Left lobe of liver (tissue), 2 donors: ENCODE results near the gene MYO5A. TPM values are rescaled to one million over a fixed set of nuclear protein-coding genes. Genes with fewer than 3 reads are reported as not detected.
A peak's percentile ranks its signal among the peaks of the same experiment; 100 is the strongest.
"Not testable (repeated sequence)": the region's sequence is repeated elsewhere in the genome, so short reads cannot be mapped to it uniquely, and the experiment has no call there.

Source experiments
- ATAC-seq: fragments of 200-7000 bp; cut with Tn5 transposase; one replicate; pipeline ENCODE4 v1.9.1; 2020; ENCODE audit warnings: mild to moderate bottlenecking, moderate library complexity
- DNase-seq: peaks from one replicate; pipeline ENCODE4 v3.0.0-alpha.2; 2020; ENCODE audit warnings: low spot score
- total RNA-seq: library from RNA; stranded (reverse); gene quantifications from one replicate; pipeline ENCODE4 v1.2.1, GENCODE V29; 2021
- donor health status: DM: no; HTN: no; CAD: no; lungs with moderate emphysema.
- donor health status: DM: no; HTN: yes; CAD: no.

MYO5A gene
- total RNA-seq, 1 donor from 2014 or later = 4.0 TPM

GRCh38 chr15:52466134-52466701 lies 62.5 kb downstream of the MYO5A start:
- peak; percentile 59 for ATAC-seq
- DNase-seq = no peak

DNA sequence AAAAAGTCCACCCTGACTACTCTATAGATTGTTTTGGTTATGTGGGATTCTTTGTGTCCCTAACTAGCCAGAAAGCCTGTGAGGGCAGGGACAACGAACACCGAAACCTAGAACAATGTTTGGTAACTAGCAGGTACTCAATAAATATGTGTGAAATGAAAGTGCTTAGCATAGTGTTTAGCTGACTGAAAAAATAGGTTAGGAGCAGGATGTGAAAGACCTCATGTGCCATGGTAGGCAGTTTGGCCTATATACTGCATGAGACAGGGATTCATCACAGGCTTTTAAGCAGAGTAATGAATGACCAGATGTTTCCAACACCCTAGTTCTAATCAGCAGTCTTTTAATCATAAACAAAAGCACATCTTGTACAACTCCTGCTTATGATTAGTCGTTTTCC lies 64.2 kb downstream of the MYO5A start:
- ATAC-seq = no peak

DNA sequence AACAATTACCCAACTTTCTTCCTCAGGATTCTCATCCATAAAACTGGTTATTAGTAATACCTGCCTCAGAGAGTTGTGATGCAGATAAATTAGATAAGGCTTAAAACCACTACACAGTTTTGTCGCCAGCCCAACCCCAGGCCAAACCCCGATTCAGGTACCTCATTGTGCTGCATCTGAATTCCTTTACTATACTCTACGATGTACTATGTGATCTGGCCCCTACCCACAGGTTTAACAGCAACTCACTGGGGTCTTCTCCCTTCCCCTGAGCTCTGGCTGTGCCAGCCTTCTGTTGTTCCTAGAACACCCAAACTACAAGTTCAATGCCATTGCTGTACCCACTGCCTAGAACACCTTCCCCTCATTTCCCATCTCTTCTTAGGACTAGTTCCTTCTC lies 64.6 kb downstream of the MYO5A start:
- DNase-seq (no peak), ATAC-seq (no peak)

More for the DNA sequence above, 64.2 kb downstream of the MYO5A start:
- no peak for DNase-seq

DNA sequence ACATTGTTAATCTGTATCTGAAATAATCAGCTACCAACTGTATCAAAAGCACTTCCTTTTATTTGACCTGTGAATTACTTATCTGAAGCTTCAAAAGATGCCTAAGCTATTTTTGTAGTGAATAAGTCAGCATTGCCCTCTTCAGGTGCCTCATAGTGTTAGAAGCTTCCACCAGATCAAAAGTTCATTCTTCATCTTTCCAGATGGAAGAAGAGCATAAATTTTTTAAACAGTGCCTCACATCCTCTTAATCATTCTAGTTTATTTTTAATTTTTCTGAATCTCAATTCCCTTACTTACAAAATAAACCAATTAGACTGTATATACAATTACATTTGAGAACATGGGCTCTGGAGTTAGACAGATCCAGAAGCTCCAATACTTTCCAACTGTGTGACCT lies 65.0 kb downstream of the MYO5A start:
- ATAC-seq = no peak

GRCh38 chr15:52462806-52463360 lies 65.8 kb downstream of the MYO5A start:
- DNase-seq (no peak), ATAC-seq (no peak)

More for the DNA sequence above, 65.0 kb downstream of the MYO5A start:
- DNase-seq = no peak

DNA sequence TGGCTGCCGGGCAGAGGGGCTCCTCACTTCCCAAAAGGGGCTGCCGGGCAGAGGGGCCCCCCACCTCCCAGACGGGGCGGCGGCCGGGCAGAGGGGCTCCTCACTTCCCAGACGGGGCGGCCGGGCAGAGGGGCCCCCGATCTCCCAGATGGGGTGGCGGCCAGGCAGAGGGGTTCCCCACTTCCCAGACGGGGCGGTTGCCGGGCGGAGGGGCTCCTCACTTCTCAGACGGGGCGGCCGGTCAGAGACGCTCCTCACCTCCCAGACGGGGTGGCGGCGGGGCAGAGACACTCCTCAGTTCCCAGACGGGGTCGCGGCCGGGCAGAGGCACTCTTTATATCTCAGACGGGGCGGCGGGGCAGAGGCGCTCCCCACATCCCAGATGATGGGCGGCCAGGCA lies 69.0 kb downstream of the MYO5A start:
- ATAC-seq, DNase-seq: not testable (repeated sequence)

GRCh38 chr15:52459265-52459664 lies 69.4 kb downstream of the MYO5A start:
- DNase-seq, ATAC-seq: not testable (repeated sequence)

- ATAC-seq (peak; percentile 48), DNase-seq (no peak)
These were observed 80.4 kb downstream of the MYO5A start for GRCh38 chr15:52448011-52448890.

DNA sequence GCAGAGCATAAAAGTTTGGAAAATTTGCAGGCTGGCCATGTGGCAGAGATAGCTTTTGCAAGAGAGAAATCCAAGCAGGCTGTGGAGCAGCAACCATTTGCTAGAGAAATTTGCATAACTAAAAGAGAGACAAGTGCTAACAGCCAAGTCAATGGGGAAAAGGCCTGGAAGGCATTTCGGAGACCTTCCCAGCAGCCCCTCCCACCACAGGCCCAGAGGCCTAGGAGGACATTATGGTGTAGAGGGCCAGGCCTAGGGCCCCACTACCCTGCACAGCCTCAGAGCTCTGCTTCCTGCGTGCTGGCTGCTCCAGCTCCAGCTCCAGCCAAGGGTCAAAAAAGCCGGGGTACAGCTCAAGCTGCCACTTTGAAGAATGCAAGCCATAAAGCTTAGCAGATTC lies 82.7 kb downstream of the MYO5A start:
- DNase-seq (no peak), ATAC-seq (no peak)

DNA sequence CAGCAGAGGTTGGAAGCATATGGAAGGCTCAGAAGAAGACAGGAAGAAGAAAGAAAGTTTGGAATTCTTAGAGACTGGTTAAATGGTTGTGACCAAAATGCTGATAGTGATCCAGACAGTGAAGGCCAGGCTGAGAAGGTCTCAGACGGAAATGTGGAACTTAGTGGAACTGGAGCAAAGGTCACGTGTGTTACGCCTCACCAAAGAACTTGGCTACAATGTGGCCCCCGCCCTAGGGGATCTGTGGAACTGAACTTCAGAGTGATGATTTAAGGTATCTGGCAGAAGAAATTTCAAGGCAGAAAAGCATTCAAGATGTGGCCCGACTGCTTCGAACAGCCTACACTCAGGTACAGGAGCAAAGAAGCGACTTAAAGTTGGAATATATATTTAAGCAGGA lies 83.1 kb downstream of the MYO5A start:
- DNase-seq (no peak), ATAC-seq (peak; percentile 42)

GRCh38 chr15:52443205-52443604 lies 85.5 kb downstream of the MYO5A start:
- DNase-seq, ATAC-seq: not testable (repeated sequence)

- no peak for ATAC-seq
- no peak for DNase-seq
These were observed 86.8 kb downstream of the MYO5A start for GRCh38 chr15:52441841-52442240.

DNA sequence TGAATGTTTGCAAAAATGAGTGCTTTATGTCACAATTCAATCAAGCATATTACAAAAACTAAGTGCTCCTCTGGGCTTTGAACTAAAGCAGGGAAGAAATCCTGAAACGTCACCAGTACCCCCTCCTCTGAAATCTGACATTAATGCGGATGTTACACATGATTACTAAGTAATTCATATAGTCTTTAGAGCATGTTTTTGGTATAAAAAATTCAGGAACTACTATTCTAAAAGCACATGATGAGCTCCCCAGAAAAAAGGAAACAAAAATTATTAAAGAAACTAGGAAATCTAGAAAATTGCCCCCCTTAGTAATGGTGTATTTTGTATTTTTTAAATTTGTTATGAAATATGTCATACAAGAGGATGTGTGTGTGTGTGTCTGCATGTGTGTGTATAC lies 87.7 kb downstream of the MYO5A start:
- ATAC-seq (no peak), DNase-seq (no peak)

DNA sequence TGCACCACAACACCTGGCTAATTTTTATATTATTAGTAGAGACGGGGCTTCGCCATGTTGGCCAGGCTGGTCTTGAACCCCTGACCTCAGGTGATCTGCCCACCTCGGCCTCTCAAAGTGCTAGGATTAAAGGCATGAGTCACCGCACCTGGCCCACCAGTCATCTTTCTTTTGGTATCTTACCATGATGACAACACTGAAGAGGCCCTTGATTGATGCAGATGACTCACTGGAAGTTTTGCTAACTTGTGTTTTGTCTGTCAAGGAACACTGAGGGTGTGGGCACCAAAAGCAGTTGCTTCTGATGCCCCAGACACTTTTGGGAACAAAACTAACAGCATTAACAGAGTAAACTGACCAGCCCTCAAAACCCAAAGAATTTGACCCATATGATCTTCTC lies 88.3 kb downstream of the MYO5A start:
- no peak for DNase-seq
- no peak for ATAC-seq

DNA sequence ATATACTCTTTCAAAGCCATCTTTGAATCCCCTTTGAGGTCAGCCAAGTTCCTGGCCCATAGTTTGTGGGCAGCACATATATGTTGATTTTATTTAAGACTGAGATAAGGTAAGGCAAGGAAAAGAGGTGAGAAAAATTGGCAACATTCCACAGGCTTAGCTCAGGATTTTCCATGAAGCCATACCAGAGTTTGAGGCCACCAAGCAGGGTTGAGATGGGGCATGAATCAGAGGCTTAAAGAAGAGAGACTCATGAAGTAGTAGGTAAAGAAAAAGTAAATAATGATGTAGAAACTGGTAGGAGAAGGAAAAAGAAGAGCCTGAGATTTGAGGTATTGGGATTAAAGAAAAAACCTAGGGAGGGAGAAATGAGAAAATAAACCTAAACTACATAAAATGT lies 89.2 kb downstream of the MYO5A start:
- ATAC-seq (no peak), DNase-seq (no peak)

- ATAC-seq, DNase-seq: not testable (repeated sequence)
These were observed 89.6 kb downstream of the MYO5A start for GRCh38 chr15:52439042-52439441.

DNA sequence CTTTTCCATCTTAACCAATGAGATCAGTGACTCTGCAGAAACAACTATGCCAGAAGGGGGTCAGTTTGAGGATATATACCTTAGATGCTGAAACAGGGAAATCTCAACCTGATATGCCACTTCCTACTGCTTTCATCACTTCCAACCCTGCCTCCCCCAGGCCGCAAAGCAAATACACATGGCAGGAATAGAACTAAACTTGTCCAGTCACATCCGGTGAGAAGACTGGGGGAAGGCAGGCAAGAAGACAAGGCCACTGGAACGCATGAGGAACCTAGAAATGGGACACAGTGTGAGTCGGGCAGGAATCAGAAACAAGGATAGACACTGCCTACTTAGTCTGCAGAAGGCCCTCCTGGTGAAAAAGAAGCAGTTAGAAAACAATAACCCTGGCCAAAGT lies 90.6 kb downstream of the MYO5A start:
- DNase-seq (no peak), ATAC-seq (no peak)

DNA sequence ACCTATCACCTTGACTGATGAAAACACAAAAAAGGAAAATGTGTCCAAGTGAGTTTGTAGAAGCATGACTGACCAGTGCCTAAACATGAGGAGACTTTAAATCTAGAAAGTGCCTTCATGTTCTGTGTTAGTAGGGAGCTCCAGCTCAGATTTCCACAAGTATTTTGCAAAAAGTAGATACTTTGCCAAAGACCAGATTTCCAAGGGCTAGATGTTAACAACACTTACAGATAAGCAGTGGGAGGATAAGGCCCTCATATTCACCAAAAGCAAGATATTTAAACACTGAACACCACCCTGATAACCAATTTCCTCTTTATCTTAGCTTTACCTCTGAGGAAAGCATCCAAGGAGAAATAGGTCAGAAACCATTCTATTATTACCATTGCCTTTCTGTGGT lies 91.0 kb downstream of the MYO5A start:
- DNase-seq = no peak
- ATAC-seq = no peak

DNA sequence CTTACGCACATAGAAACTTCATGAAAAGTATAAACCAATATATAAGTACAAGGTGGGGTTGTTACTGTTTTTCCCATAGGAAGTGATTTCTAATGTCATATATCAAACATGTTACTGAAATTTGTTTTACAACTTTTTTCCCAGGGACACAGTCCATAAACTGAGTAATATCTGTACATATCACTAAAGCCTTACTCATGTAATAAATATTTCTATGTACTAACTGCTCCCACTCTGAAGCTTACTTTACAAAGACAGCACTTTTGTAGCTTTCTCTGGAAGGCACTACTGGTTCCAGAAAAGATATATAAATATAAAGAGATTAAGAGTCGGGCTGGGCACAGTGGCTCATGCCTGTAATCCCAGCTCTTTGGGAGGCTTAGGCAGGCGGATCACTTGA lies 91.7 kb downstream of the MYO5A start:
- no peak for ATAC-seq
- no peak for DNase-seq

DNA sequence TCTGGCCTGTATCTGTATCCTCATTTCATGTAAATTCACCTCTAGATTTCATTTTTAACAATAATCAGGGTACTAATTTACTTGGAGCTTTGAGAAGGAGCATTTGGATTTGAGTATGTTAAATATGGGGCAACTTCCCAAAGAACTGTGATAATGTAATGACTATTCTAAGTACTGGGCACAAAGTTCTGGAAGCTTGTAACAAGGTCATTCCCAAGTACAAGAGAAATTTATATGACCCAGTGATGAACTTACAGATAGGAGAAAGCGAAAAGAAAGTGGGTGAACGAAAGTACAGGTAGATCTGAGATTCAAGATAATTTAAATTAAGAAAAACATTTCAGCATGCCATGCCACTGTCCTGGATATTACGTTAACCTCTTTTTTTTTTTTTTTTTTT lies 93.8 kb downstream of the MYO5A start:
- ATAC-seq = no peak

GRCh38 chr15:52428297-52428696 lies 100.4 kb downstream of the MYO5A start:
- no peak for ATAC-seq

More for the DNA sequence above, 93.8 kb downstream of the MYO5A start:
- DNase-seq = no peak

GRCh38 chr15:52427804-52428203 lies 100.9 kb downstream of the MYO5A start:
- DNase-seq = no peak
- ATAC-seq = no peak

More at GRCh38 chr15:52428297-52428696, 100.4 kb downstream of the MYO5A start:
- no peak for DNase-seq
